WTC11 (cell line): ENCODE results near the gene RPL36A.

Experiments used
- ATF6 ChIP-seq: sonication (generic); formaldehyde crosslinking; IDR thresholded peaks from 2 replicates; pipeline ENCODE4 v1.8.1; 2023; ENCODE audit warnings: mild to moderate bottlenecking, missing genetic modification reagents
- CTCF ChIP-seq: fragments of 200-600 bp; IDR thresholded peaks from 2 replicates; pipeline ENCODE4 v1.8.0; 2022; ENCODE audit warnings: antibody characterized with exemption
- ELF4 ChIP-seq: sonication (generic); formaldehyde crosslinking; IDR thresholded peaks from 2 replicates; pipeline ENCODE4 v1.8.1; 2022; ENCODE audit warnings: low read depth, mild to moderate bottlenecking, moderate library complexity, missing genetic modification reagents
- ESRRA ChIP-seq: sonication (generic); formaldehyde crosslinking; IDR thresholded peaks from 2 replicates; pipeline ENCODE4 v1.8.1; 2022; ENCODE audit warnings: mild to moderate bottlenecking, missing genetic modification reagents, borderline replicate concordance
- NR3C1 ChIP-seq: sonication (generic); formaldehyde crosslinking; conservative IDR thresholded peaks from 2 replicates; pipeline ENCODE4 v1.8.1; 2023; ENCODE audit warnings: low read depth, mild to moderate bottlenecking, missing genetic modification reagents
- STAT6 ChIP-seq: sonication (generic); formaldehyde crosslinking; conservative IDR thresholded peaks from 2 replicates; pipeline ENCODE4 v1.8.1; 2023; ENCODE audit warnings: mild to moderate bottlenecking, low read depth, missing genetic modification reagents, moderate library complexity
- USF1 ChIP-seq: sonication (generic); formaldehyde crosslinking; IDR thresholded peaks from 2 replicates; pipeline ENCODE4 v1.8.0; 2022; ENCODE audit warnings: mild to moderate bottlenecking, missing genetic modification reagents
- TF ChIP-seq, protein P1 (sequence below): sonication (generic); formaldehyde crosslinking; IDR thresholded peaks from 2 replicates; pipeline ENCODE4 v1.8.1; 2023; ENCODE audit warnings: mild to moderate bottlenecking, missing genetic modification reagents
- TF ChIP-seq, protein P2 (sequence below): sonication (generic); formaldehyde crosslinking; IDR thresholded peaks from 2 replicates; pipeline ENCODE4 v1.8.0; 2022; ENCODE audit warnings: missing genetic modification reagents

GRCh38 chrX:101348452-101349192 lies 42.2 kb upstream of the RPL36A start, which contains the start of gene TIMM8A:
- TF ChIP-seq, protein P1, sequence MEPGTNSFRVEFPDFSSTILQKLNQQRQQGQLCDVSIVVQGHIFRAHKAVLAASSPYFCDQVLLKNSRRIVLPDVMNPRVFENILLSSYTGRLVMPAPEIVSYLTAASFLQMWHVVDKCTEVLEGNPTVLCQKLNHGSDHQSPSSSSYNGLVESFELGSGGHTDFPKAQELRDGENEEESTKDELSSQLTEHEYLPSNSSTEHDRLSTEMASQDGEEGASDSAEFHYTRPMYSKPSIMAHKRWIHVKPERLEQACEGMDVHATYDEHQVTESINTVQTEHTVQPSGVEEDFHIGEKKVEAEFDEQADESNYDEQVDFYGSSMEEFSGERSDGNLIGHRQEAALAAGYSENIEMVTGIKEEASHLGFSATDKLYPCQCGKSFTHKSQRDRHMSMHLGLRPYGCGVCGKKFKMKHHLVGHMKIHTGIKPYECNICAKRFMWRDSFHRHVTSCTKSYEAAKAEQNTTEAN = no peak
- TF ChIP-seq CTCF (no peak), USF1 (peak; percentile 87), NR3C1 (no peak), STAT6 (CRISPR knock-in tag) (no peak), ESRRA (CRISPR knock-in tag) (no peak), ATF6 (no peak), ELF4 (CRISPR knock-in tag) (no peak)
- TF ChIP-seq, protein P2, sequence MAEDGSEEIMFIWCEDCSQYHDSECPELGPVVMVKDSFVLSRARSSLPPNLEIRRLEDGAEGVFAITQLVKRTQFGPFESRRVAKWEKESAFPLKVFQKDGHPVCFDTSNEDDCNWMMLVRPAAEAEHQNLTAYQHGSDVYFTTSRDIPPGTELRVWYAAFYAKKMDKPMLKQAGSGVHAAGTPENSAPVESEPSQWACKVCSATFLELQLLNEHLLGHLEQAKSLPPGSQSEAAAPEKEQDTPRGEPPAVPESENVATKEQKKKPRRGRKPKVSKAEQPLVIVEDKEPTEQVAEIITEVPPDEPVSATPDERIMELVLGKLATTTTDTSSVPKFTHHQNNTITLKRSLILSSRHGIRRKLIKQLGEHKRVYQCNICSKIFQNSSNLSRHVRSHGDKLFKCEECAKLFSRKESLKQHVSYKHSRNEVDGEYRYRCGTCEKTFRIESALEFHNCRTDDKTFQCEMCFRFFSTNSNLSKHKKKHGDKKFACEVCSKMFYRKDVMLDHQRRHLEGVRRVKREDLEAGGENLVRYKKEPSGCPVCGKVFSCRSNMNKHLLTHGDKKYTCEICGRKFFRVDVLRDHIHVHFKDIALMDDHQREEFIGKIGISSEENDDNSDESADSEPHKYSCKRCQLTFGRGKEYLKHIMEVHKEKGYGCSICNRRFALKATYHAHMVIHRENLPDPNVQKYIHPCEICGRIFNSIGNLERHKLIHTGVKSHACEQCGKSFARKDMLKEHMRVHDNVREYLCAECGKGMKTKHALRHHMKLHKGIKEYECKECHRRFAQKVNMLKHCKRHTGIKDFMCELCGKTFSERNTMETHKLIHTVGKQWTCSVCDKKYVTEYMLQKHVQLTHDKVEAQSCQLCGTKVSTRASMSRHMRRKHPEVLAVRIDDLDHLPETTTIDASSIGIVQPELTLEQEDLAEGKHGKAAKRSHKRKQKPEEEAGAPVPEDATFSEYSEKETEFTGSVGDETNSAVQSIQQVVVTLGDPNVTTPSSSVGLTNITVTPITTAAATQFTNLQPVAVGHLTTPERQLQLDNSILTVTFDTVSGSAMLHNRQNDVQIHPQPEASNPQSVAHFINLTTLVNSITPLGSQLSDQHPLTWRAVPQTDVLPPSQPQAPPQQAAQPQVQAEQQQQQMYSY (CRISPR knock-in tag) = peak; percentile 50; the same call in 1 of the 2 replicates
